Inflammatory macrophage (primary cell): ENCODE results near the gene IL1B.

Source experiments
- DNase-seq, 2 donors: peaks; one replicate each; pipeline ENCODE4 v3.0.0-alpha.2; 2020 to 2022

IL1B gene

DNA sequence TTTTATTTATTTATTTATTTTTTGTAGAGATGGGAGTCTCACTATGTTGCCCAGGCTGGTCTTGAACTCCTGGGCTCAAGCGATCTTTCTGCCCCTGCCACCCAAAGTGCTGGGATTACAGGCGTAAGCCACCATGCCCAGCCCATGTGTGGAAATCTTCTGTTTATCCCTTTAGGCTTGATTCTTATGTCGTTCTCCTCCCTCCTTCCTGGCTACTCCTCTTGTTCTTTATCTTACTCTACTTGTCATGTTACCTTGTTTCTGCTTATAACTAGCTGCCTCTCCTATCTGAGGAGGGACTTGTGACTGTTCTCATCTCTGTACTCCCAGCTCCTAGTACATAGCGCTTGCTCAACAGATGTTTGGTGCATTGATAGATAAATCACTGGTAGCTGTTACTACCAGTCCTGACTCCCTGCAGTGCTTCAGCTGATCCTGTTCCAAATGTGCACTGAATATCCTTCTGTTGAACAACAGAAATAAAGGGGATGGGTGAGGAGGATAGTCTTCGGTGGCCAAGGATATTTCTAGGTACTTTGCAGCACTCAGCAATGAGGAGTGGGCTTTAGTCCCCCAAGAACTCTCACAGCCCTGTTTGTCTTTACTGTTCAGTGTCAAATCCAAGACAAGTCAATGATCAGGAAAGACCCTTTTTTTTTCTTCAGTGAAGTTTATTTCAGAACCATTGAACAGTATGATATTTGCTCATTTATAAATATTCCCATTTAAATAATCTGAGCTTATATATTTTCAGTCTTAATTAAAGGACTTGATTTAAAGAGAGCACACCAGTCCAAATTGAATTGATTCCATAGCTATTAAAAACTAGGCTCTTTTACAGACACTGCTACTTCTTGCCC lies 7.2 kb downstream of the IL1B start:
- no peak for DNase-seq

DNA sequence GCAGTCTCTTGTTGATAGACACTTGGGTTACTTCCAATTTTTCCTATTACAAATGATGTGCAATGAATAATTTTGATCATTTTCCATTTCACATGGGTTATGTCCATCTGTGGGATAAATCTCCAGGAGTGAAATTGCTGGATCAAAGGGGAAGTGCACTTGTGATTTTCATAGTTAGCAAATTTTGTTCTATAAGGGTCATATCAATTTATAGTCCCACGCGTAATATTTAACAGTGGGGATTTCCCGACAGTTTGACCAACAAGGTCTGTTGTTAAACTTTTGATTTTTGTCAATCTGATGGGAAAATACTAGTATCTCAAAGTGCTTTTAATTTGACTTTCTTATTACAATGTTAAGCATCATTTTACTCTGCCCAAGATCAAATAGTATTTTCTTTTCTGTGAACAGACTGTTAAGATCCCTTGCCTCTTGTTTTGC lies 8.3 kb downstream of the IL1B start:
- no peak for DNase-seq

DNA sequence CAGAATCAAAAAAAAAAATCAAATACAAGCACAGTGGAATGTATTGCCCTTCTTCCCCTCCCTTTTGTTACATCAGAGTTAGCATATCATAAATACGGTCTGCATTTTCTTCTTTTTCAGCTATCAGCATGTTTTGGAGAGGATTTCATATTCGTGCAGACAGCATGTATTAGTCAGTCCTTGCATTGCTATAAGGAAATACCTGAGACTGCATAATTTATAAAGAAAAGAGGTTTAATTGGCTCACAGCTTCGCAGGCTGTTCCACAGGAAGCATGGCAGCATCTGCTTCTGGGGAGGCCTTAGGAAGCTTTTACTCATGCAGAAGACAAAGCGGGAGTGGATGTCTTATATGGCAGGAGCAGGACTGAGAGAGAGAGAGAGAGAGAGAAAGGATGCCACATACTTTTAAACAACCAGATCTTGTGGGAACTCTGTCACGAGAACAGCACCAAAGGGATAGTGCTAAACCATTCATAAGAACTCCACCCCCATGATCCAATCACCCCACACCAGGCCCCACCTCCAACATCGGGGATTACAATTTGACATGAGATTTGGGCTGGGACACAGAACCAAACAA lies 8.9 kb downstream of the IL1B start:
- no peak for DNase-seq

DNA sequence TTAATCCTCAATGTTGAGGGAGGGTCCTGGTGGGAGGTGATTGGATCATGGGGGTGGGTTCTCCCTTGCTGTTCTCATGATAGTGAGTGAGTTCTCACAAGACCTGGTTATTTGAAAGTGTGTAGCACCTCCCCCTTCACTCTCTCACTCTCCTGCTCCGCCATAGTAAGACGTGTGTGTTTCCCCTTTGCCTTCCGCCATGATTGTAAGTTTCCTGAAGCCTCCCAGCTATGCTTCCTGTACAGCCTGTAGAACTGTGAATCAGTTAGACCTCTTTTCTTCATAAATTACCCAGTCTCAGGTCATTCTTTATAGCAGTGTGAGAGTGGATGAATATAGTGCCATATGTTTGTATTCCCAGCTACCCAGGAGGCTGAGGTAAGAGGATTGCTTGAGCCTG lies 9.6 kb downstream of the IL1B start:
- DNase-seq: no peak

DNA sequence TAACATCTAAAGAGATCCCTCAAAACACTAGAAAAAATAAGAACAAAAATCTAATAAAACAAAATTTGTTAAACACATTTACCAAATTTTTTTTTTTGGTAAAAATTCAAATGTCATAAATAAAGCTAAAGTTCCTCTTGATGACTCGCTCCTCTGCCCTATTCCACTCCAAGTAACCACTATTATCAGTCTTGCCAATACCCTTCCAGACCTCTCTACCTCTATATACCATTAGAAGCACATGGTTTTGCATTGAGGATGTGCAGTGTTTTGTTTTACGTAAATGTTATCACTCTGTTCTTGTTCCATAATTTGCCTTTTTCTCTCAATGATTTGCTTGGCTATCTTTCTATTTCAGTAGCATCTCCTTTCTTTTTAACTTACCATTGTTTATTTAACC lies 10.9 kb downstream of the IL1B start:
- DNase-seq: no peak

DNA sequence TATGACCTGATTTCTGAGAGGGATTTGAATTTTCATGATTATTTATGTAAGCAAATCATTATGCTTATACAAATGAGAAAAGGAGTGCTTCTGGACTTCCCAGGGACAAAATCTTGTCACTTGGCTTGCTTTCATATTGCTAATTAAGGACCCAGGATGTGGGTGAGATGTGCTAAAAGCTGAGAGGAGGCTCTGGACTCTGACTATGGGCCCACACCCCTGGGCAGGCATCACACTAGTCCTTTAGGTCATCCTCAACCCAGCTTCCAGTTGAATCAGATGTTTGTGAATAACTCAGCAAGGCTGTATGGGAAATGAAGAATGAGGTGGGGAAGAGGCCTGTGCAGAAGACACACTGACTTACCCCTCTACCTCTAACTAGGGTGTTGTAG lies 11.9 kb downstream of the IL1B start:
- no peak for DNase-seq

DNA sequence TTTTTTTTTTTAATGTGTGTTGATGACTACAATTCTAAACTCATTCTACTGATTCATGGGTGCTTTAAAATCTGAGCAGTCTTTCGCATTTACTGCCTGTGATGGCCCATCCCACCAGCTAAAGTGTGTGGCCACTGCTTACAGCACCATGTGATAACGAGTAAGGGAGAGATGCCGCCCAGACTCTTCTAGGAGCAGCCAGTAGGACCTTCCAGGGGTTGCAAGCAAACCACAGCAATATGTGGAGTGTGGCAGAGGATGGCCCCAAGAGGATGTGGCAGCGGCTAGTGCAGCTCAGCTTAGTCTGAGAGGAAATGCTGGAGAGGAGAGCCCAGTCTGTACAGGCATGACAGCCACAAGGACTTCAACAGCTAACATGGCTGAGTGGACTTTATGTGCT lies 14.9 kb downstream of the IL1B start:
- peak; percentile 20 to 21 for DNase-seq

DNA sequence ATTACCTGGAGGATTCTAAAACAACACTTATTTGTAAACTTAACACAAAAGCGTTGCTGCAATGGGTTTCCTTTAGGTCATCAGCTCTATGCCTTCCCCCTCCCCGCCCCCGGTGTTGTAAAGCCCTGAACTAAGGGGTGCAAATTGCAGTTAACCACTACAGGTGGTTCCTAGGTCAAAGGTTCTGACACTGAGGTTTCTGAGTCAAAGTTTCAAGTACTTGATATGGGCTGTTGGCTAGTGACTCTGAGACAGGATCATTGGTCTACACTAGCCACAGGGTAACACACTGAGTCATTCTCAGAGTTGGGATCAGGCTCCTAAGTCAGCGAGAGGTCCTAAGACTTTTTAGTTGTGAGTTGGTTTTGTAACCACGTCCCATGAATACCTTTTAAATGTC lies 15.4 kb downstream of the IL1B start:
- peak in 1 of 2 donors; percentile 16 for DNase-seq

DNA sequence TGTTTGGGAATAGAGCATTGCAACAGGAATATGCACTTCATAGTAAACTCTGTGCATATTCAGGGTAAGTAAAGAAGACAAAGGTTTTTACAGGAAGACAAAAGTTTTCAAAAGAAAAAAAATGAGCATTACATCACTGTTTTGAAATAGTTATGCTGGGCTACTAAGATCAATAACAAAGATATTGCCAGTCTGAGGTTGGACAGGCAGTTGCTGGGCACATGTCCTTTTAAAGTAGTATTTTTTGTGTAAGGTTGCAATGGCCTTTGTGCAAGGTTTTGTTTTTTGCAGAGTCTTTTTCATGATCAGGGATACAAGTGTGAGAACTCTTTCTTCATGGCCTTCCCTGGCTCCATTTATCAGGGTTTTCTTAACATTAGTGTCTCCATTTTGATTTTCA lies 16.2 kb downstream of the IL1B start:
- no peak for DNase-seq

DNA sequence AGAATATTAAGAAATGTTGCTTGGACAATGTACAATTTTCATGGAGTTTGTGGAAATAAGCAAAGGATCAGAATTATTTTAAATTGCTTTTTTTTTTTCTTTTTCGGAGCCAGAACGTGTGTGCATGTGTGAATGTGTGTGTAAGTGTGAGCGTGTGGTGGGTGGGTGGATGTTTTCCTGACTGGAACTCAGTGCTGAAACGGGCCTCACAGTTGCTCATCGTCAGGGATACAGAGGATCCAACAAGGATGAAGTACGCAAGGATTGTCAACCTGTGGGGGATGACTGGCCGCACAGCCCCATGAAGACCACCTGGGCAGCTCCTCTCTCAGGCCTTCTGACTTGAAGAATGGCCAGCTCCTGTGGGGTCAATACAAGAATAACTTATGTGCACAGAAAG lies 17.5 kb downstream of the IL1B start:
- no peak for DNase-seq

DNA sequence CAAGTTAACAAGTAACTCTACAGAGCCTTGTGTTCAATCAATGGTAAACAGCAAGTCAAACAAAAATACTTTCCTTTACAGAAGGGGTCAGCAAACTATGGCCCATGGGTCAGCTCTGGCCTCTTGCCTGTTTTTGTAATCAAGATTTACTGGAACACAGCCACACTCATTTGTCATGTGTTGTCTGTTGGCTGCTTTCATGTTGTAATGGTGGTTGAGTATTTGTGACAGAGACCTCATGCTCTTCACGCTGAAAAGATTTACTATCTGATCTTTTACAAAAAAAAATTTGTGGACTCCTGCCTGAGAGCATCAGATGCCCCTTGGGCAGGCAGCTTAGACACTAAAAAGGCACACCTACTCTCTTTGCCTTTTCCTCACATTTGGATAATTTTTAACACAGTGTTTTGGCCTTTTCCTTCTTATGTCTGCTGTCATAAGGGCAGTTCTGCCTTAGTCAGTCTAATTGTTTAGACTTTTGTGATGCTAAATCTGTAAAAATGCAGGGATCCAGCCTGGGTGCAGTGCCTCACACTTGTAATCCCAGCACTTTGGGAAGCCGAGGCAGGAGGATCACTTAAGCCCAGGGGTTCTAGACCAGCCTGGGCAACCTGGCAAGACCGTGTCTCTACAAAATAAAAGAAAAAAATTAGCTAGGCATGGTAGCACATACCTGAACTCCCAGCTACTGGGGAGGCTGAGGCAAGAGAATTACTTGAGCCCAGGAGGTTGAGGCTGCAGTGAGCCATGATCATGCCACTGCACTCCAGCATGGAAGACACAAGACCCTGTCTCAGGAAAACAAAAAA lies 18.3 kb downstream of the IL1B start:
- peak; percentile 26 to 49 for DNase-seq

DNA sequence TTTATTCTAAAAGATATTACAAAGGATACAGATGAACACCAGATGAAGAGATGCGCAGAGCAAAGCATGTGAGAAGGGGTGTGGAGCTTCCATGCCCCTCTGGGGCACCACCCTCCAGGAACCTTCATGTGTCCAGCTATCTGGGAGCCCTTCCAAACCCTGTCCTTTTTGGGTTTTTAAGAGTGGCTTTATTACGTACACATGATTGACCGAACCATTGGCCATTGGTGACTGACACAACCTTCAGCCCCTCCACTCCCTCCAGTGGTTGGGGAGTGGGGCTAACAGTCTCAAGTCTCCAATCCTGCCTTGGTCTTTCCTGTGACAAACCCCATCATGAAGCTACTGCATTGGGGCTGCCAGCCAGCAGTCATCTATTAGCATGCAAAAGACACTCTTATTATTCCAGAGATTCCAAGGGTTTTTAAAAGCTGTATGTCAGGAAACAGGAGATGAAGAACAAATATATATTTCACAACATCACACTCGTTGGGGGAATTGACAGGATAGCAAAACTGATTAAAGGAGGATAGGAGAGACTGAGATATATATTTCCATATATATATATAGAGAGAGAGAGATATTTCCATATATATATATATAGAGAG lies 19.4 kb downstream of the IL1B start:
- DNase-seq: no peak

DNA sequence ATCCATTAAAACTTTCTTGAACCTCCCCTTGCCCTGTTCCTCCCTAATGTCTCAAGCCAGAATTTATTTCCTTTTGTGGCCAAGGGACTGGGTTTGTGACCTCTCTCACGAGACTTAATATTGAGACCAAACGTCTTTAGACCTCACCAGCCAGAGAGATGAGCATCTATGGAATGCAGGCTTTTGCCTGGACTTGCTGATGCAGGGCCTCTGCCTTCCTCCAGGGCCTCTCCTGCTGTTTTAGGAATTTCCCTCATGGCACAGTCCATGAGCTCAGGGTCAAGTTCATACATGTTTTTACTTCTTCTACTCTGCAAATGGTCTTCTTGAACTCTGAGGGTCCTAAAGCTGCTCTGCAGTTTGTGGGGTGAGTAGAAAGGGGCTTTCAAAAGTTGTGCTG lies 22.3 kb downstream of the IL1B start:
- no peak for DNase-seq

DNA sequence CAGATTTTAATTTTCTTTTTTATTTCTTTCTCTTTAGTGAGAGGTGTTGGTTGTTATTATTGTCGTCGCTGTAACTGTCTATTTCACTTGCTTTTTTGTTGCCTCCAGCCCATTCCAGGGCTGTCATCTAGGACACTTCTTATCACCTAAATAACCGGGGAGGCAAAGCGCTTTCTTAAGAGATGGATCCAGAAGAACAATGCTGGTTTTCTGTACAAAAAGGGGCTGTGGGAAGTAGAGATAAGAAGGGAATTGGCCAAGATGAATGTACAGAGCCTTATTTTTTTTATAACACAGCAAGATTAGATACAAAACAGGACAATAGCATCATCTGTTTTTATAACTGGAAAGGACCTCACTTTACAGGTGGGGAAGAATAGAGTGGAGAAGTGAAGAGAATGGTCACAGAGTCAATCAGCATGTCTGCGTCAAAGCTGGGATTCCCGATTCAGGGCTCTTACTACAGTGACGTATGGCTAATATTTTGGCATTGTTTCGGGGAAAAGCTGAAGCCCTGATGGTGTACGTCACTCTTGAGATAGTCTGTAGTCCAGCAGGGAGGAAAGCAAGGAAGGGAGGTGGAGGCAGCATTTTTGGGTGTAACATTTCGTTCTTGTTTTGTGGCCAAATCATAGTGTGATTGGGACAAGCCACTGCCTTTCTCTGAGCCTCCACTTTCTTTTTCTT lies 23.2 kb downstream of the IL1B start:
- no peak for DNase-seq

DNA sequence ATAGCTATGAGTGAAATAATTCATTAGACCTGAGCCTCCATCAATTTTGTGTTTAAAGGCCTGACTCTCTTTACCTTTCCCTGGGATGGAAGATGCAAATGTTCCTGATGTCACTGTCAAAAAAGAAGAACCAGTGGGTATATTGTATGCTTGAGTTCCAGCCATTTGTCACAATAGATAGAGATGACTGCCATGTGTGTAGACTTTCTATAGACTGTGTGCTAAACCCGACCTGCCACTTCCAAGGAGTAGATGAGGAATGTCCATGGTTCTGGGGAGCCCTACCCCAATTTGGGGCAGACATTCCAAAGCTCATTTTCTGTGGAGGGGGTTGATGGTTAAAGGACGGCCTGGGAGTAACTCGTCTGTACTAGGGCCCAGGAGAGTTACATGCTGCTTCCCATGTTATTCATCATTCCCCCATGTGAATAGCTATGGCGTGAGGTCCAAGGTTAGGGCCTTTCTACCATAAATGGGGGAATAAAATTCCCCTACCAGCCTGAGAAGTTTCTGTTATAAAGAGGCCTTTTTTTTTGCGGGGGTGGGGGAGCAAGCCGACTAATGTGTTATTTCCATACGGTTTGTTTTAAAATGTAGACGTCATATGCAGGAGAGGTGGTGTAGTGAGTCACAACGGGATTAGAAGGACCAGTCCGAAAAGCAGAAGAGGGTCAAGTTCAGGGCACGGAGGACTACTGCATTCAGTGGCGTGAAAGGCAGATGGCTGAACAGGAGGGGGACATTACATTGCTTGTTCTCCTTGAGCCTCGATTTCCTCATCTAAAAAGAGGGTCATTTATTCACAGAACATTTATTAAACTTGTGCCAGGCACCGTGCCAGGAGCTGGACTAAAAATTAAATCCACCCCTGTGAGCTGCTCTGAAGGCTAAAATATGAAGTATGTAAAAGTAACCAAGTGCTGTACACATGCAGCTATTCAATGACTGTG lies 24.0 kb downstream of the IL1B start:
- DNase-seq: peak; percentile 20 to 57

DNA sequence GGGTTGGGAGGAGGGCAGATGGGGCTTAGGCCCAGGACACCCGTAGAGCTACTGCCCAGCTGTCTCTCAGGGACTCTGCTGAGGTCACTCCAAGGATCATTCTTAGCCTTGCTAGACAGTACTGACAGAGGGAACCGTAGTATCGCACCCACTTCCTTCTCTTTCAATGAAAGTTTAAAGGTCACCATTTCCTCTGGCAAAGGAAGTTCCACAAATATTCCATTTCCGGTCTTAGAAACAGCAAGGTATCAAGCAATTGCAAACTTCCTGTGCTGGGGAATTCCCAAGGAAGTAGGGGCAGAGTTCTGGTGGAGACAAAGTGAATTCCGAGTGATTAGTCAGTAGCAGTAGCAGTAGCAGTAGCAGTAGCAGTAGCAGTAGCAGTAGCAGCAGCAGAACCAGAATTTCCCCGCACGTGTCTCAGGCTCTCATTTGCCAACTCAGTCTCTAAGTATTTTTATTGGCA lies 24.7 kb downstream of the IL1B start:
- DNase-seq: peak; percentile 59 to 67

DNA sequence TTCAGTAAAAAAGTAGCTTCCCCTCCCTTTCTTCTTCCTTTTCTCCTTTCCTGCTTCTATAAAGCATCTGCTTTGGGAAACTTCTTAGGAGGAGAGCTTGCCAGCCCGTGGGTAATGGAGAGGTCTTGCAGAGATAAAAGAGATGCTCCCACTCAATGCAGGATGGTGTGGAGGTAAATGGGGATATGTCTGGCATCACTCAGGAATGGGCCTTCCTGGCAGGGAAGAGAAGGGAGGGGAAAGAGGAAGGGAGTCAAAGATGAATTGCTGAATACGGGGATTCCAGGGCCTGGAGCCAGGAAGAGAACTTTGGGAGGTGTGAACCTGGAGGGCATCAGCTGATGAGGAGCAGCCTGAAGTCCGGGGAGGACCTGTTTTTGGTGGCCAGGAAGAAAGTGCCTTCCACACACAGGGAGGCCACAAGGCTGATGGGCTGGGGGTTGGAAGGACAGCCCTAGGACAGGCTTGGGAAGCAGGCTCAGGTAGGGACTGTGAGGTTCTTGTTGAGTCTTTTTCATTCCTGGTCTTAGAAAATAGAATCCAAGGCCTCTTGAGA lies 25.2 kb downstream of the IL1B start:
- no peak for DNase-seq

DNA sequence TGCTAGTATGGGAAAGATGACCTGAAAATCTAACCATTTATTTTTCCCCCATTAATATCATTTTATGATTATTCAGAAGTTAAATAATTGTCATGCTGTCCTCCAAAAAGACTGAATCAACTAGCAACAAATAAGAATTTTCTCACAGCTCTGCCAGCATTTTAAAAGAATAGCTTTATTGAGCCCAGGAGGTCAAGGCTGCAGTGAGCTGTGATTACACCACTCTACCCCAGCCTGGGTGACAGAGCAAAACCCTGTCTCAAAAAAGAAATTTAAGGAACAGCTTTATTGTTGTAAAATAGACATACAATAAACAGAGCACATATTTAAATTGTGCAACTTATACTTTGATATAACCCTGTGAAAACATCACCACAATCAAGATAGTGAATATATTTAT lies 27.5 kb downstream of the IL1B start:
- peak in 1 of 2 donors; percentile 29 for DNase-seq

DNA sequence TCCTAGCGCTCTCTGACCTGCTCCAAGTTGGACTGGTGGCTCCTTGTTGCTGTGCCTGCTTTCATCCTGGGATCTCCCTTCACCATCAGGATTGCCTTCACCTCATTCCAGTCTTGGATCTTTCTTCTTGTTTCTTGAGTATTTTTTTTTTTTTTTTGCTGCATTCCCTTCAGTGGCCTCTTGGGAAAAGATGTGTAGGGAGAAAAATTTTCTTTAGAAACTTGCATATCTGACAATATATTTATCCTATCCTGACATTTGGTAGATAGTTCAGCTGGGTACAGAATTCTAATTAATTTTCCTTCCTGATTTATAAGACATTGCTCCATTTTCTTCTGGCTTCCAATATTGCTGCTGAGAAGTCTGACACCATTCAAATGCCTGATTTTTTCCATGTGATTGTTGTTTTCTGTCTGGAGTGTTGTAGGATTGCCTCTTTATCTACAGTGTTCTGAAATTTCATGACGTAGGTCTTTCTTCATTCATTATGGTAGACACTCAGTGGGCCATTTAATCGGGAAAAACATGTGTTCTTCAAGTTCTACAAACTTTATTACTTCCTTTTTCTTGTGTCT lies 29.3 kb downstream of the IL1B start:
- no peak for DNase-seq

DNA sequence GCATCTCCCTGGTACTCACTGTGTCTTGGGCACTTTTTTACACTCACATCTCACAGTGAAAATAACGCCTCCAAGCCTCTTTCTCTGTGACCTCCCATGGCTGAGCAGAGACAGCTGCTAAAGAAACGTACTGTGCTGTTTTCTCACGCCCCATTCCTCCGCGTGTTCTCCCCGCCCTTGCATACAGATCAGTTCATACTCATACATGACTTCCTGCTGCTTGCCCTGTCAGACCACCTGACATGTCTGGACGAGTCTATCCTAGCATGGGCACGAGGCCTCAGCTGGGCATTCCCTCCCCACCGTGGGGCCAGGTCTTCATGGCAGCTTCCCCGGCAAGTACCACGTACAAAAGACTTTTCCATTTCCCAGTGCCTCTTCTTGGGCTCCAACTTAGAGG lies 31.0 kb downstream of the IL1B start:
- no peak for DNase-seq
